Measurements from ENCODE around the gene ATXN1.

GRCh38 chr6:16320533-16321340, 440.5 kb downstream of the ATXN1 start:
- TF ChIP-seq, protein P1, sequence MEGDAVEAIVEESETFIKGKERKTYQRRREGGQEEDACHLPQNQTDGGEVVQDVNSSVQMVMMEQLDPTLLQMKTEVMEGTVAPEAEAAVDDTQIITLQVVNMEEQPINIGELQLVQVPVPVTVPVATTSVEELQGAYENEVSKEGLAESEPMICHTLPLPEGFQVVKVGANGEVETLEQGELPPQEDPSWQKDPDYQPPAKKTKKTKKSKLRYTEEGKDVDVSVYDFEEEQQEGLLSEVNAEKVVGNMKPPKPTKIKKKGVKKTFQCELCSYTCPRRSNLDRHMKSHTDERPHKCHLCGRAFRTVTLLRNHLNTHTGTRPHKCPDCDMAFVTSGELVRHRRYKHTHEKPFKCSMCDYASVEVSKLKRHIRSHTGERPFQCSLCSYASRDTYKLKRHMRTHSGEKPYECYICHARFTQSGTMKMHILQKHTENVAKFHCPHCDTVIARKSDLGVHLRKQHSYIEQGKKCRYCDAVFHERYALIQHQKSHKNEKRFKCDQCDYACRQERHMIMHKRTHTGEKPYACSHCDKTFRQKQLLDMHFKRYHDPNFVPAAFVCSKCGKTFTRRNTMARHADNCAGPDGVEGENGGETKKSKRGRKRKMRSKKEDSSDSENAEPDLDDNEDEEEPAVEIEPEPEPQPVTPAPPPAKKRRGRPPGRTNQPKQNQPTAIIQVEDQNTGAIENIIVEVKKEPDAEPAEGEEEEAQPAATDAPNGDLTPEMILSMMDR (conservative IDR thresholded peaks at IDR 0.05; ENCODE audit: low read depth, low read length) = no peak
- no peak for TF ChIP-seq EZH2 (IDR thresholded peaks at IDR 0.05; ENCODE audit: borderline replicate concordance, low read depth, low read length, poor library complexity, severe bottlenecking)
